ENCODE data around the gene DLX2.

GRCh38 chr2:172097557-172098131, 5.1 kb downstream of the DLX2 start:
- TF ChIP-seq CTCF (IDR thresholded peaks at IDR 0.05) (no peak), POLR2A (IDR thresholded peaks at IDR 0.05) (no peak)
